Neural cell (in vitro differentiated cells): ENCODE results near the gene GAST.

Source experiments
- CTCF ChIP-seq: fragments of 450-650 bp; IDR thresholded peaks from 2 replicates; pipeline ENCODE4 v1.5.1; 2014; ENCODE audit warnings: antibody characterized with exemption, mild to moderate bottlenecking, moderate library complexity; ENCODE audit not compliant: poor library complexity, severe bottlenecking
- EZH2 ChIP-seq: fragments of 200-600, 300-800 bp; shearing (Covaris generic), sonication (generic); IDR thresholded peaks from 2 replicates; pipeline ENCODE4 v1.6.1; 2014; ENCODE audit warnings: antibody characterized with exemption, low read length, borderline replicate concordance, mild to moderate bottlenecking; ENCODE audit not compliant: insufficient read depth, poor library complexity, severe bottlenecking
- MXI1 ChIP-seq: fragments of 450-650 bp; conservative IDR thresholded peaks from 2 replicates; pipeline ENCODE4 v1.6.1; 2014; ENCODE audit warnings: antibody characterized with exemption, mild to moderate bottlenecking; ENCODE audit not compliant: poor library complexity, severe bottlenecking
- POLR2AphosphoS5 ChIP-seq: IDR thresholded peaks from 2 replicates; pipeline ENCODE4 v1.6.1; 2012
- TAF1 ChIP-seq: IDR thresholded peaks from 2 replicates; pipeline ENCODE4 v1.6.1; 2012; ENCODE audit warnings: low read depth

- TF ChIP-seq POLR2AphosphoS5 (no peak), EZH2 (no peak), CTCF (no peak), MXI1 (no peak), TAF1 (no peak)
These were observed 20.9 kb upstream of the GAST start for GRCh38 chr17:41691031-41691777.
